Keratinocyte (primary cell): Measurements from ENCODE around the gene GALP. TPM values are rescaled to one million over a fixed set of nuclear protein-coding genes. Genes with fewer than 3 reads are reported as not detected.
"Not testable (repeated sequence)": the region's sequence is repeated elsewhere in the genome, so short reads cannot be mapped to it uniquely, and the experiment has no call there.

Experiments used
- DNase-seq: peaks from one replicate; pipeline ENCODE4 v3.0.0-alpha.2; 2011; ENCODE audit warnings: low read depth, missing footprints, low spot score
- FAIRE-seq: peaks from 2 replicates; lab custom pipeline; 2011; peaks lifted over from hg19 to GRCh38; lab: Jason Lieb, UNC
- H2AFZ ChIP-seq: 2 replicates; pipeline ENCODE4 v1.6.0; 2012; ENCODE audit warnings: low read length, control low read depth, inconsistent platforms; ENCODE audit not compliant: control insufficient read depth
- H3K27ac ChIP-seq: 2 replicates; pipeline ENCODE4 v1.5.1; 2011; ENCODE audit warnings: low read length; ENCODE audit not compliant: control insufficient read depth, insufficient read depth
- H3K27me3 ChIP-seq: 3 replicates; pipeline ENCODE4 v1.6.0; 2011; ENCODE audit warnings: low read length; ENCODE audit not compliant: control insufficient read depth, insufficient read depth; ENCODE audit errors: extremely low read depth
- H3K36me3 ChIP-seq, 2 experiments: 2 replicates in 1 of 2; 3 replicates in 1 of 2; pipeline ENCODE4 v1.5.1; 2011; ENCODE audit warnings: low read length in 2 of 2, mild to moderate bottlenecking in 1 of 2; ENCODE audit not compliant: control insufficient read depth in 2 of 2, insufficient read depth in 2 of 2; ENCODE audit errors: extremely low read depth in 1 of 2
- H3K4me1 ChIP-seq: 3 replicates; pipeline ENCODE4 v1.5.1; 2011; ENCODE audit warnings: low read length; ENCODE audit not compliant: control insufficient read depth, insufficient read depth; ENCODE audit errors: extremely low read depth
- H3K4me2 ChIP-seq: 3 replicates; pipeline ENCODE4 v1.6.0; 2011; ENCODE audit warnings: low read depth, low read length; ENCODE audit not compliant: control insufficient read depth, insufficient read depth; ENCODE audit errors: extremely low read depth
- H3K4me3 ChIP-seq, 3 experiments: fragments of 200-600 bp in 1 of 3; sonication (generic) in 1 of 3; 2 replicates in 2 of 3; 3 replicates in 1 of 3; pipeline ENCODE4 v1.5.1; 2011 to 2016; ENCODE audit warnings: low read length in 3 of 3, mild to moderate bottlenecking in 3 of 3, control low read depth in 2 of 3, inconsistent platforms in 1 of 3, low read depth in 1 of 3, mixed read lengths in 1 of 3, mixed run types in 1 of 3, moderate library complexity in 1 of 3; ENCODE audit not compliant: control insufficient read depth in 2 of 3, insufficient read depth in 2 of 3; ENCODE audit errors: extremely low read depth in 1 of 3
- H3K79me2 ChIP-seq: 2 replicates; pipeline ENCODE4 v1.6.0; 2012; ENCODE audit warnings: low read length; ENCODE audit not compliant: control insufficient read depth, insufficient read depth
- H3K9ac ChIP-seq: 3 replicates; pipeline ENCODE4 v1.6.0; 2011; ENCODE audit warnings: low read length; ENCODE audit not compliant: control insufficient read depth, insufficient read depth; ENCODE audit errors: extremely low read depth
- H3K9me1 ChIP-seq: 3 replicates; pipeline ENCODE4 v1.6.0; 2011; ENCODE audit warnings: low read length; ENCODE audit not compliant: control insufficient read depth, insufficient read depth; ENCODE audit errors: extremely low read depth
- H3K9me3 ChIP-seq: 2 replicates; pipeline ENCODE4 v1.5.1; 2012; ENCODE audit warnings: low read depth, low read length; ENCODE audit not compliant: control insufficient read depth
- H4K20me1 ChIP-seq: 3 replicates; pipeline ENCODE4 v1.6.0; 2011; ENCODE audit warnings: low read length; ENCODE audit not compliant: control insufficient read depth, insufficient read depth; ENCODE audit errors: extremely low read depth
- CTCF ChIP-seq, 3 experiments: IDR thresholded peaks in 1 of 3; conservative IDR thresholded peaks in 1 of 3; optimal IDR thresholded peaks in 1 of 3; 2 replicates in 2 of 3; 3 replicates in 1 of 3; pipeline versions ENCODE3 to v1.5.1; 2011; ENCODE audit warnings: low read length in 3 of 3, mild to moderate bottlenecking in 3 of 3, moderate library complexity in 2 of 3, control low read depth in 1 of 3, inconsistent platforms in 1 of 3; ENCODE audit not compliant: insufficient read depth in 2 of 3; ENCODE audit errors: extremely low read depth in 1 of 3
- EZH2 ChIP-seq: IDR thresholded peaks from one replicate; pipeline ENCODE4 v1.6.1; 2012; ENCODE audit warnings: inconsistent platforms, mild to moderate bottlenecking, low read length, moderate library complexity
- dilution Hi-C: fragments of 300-500 bp; cut with MboI; formaldehyde crosslinking; loops from one replicate; pipeline ENCODE4 v1.7.0; 2020; ENCODE audit warnings: low sequenced_read_pairs; ENCODE audit not compliant: extremely low pct_ligation_motif_present
- polyA plus RNA-seq, 5 experiments: library from polyadenylated mRNA; depleted of rRNA in 3 of 5; stranded (reverse) in 3 of 5; stranded (forward) in 1 of 5; unstranded in 1 of 5; fragments of >200 nt; gene quantifications; 1 replicate in 1 of 5; 2 replicates in 3 of 5; 3 replicates in 1 of 5; pipeline versions ENCODE4 v1.2.1 to v1.2.3, GENCODE V29; 2011 to 2012; ENCODE audit warnings: missing spikeins in 2 of 5, low read depth in 1 of 5, low replicate concordance in 1 of 5

GALP gene
- polyA plus RNA-seq, 1 donor (not counting 4 experiments of a cell fraction or from before 2014, with no cell fraction given), result not detected

- no peak for FAIRE-seq
- dilution Hi-C loops, result no loop called here
These were observed 1.7 kb upstream of the GALP start for GRCh38 chr19:56174086-56174485.

GRCh38 chr19:56174550-56174949 is 1.3 kb upstream of the GALP start:
- dilution Hi-C loops, result no loop called here
- TF ChIP-seq EZH2, result no peak
- no peak for TF ChIP-seq CTCF (optimal IDR thresholded peaks at IDR 0.05 in 1 of 3, IDR thresholded peaks at IDR 0.05 in 1 of 3, conservative IDR thresholded peaks at IDR 0.05 in 1 of 3; ENCODE audit: extremely low read depth in 1 of 3, insufficient read depth in 2 of 3, low read length in 3 of 3)
- Histone ChIP-seq H3K27ac (no peak overlapping the region), H3K9me1 (no peaks in the 10 kb centered on the region), H3K36me3 (no peaks in the 10 kb centered on the region), H3K4me2 (no peak overlapping the region), H3K9me3 (no peaks in the 10 kb centered on the region), H2AFZ (no peak overlapping the region), H3K9ac (no peak overlapping the region), H3K4me1 (peaks cover 3% of the 10 kb centered on the region), H4K20me1 (no peaks in the 10 kb centered on the region), H3K4me3 (no peak overlapping the region), H3K79me2 (no peaks in the 10 kb centered on the region), H3K27me3 (peaks cover 7% of the 10 kb centered on the region)
- FAIRE-seq (no peak), DNase-seq (no peak)

More at GRCh38 chr19:56174086-56174485, 1.7 kb upstream of the GALP start:
- TF ChIP-seq EZH2 (no peak), CTCF (optimal IDR thresholded peaks at IDR 0.05 in 1 of 3, IDR thresholded peaks at IDR 0.05 in 1 of 3, conservative IDR thresholded peaks at IDR 0.05 in 1 of 3; ENCODE audit: extremely low read depth in 1 of 3, insufficient read depth in 2 of 3, low read length in 3 of 3) (no peak)
- H3K9ac ChIP-seq, result no peak overlapping the region
- H3K27ac ChIP-seq, result no peak overlapping the region
- no peaks in the 10 kb centered on the region for H3K9me1 ChIP-seq
- no peak for DNase-seq
- H3K9me3 ChIP-seq, result no peaks in the 10 kb centered on the region
- no peaks in the 10 kb centered on the region for H3K36me3 ChIP-seq
- H3K27me3 ChIP-seq, result peaks cover 7% of the 10 kb centered on the region
- H3K4me2 ChIP-seq, result no peak overlapping the region
- no peaks in the 10 kb centered on the region for H3K79me2 ChIP-seq
- peaks cover 3% of the 10 kb centered on the region for H3K4me1 ChIP-seq
- H2AFZ ChIP-seq, result no peak overlapping the region
- H4K20me1 ChIP-seq, result no peaks in the 10 kb centered on the region
- no peak overlapping the region for H3K4me3 ChIP-seq

- H3K36me3 ChIP-seq, H3K9ac ChIP-seq, H3K27ac ChIP-seq, H3K9me3 ChIP-seq, H3K9me1 ChIP-seq, H3K4me3 ChIP-seq, H3K4me2 ChIP-seq, dilution Hi-C loops, H4K20me1 ChIP-seq, H3K27me3 ChIP-seq, H3K79me2 ChIP-seq, FAIRE-seq, DNase-seq, H3K4me1 ChIP-seq, H2AFZ ChIP-seq: not testable (repeated sequence)
These were observed 502 bp downstream of the GALP start for GRCh38 chr19:56176310-56176709.
